KMS-11 (cell line): ENCODE data around the gene RAB7A.
"Not testable (repeated sequence)": the region's sequence is repeated elsewhere in the genome, so short reads cannot be mapped to it uniquely, and the experiment has no call there.

Experiments
- H2AFZ ChIP-seq: fragments of 200-600 bp; sonication (generic); 2 replicates; pipeline ENCODE4 v1.6.1; 2016; ENCODE audit warnings: antibody characterized with exemption, mixed run types, low read depth
- H3K27ac ChIP-seq: fragments of 200-600 bp; sonication (generic); 2 replicates; pipeline ENCODE4 v1.6.1; 2016; ENCODE audit warnings: mild to moderate bottlenecking, mixed run types
- H3K27me3 ChIP-seq: fragments of 200-600 bp; sonication (generic); 2 replicates; pipeline ENCODE4 v1.6.1; 2017; ENCODE audit warnings: mild to moderate bottlenecking, low read depth, mixed run types, moderate library complexity; ENCODE audit not compliant: insufficient read depth
- H3K36me3 ChIP-seq: fragments of 200-600 bp; sonication (generic); 2 replicates; pipeline ENCODE4 v1.6.1; 2017; ENCODE audit warnings: mild to moderate bottlenecking, mixed run types; ENCODE audit not compliant: insufficient read depth
- H3K4me1 ChIP-seq: fragments of 200-600 bp; sonication (generic); 2 replicates; pipeline ENCODE4 v1.6.1; 2016; ENCODE audit warnings: mild to moderate bottlenecking, low read depth, mixed run types; ENCODE audit not compliant: poor library complexity, severe bottlenecking
- H3K4me2 ChIP-seq: fragments of 200-600 bp; sonication (generic); 2 replicates; pipeline ENCODE4 v1.7.0; 2016; ENCODE audit warnings: mild to moderate bottlenecking, mixed run types
- H3K4me3 ChIP-seq: fragments of 200-600 bp; sonication (generic); IDR thresholded peaks from 2 replicates; pipeline ENCODE4 v1.6.1; 2017; ENCODE audit warnings: low read depth, low read length, mixed read lengths; ENCODE audit not compliant: insufficient read depth
- H3K79me2 ChIP-seq: fragments of 200-600 bp; sonication (generic); 2 replicates; pipeline ENCODE4 v1.6.1; 2016; ENCODE audit warnings: low read depth, mixed run types; ENCODE audit not compliant: insufficient read depth
- H3K9ac ChIP-seq: fragments of 200-600 bp; sonication (generic); 2 replicates; pipeline ENCODE4 v1.6.1; 2016; ENCODE audit warnings: mild to moderate bottlenecking, mixed run types
- H4K20me1 ChIP-seq: fragments of 200-600 bp; sonication (generic); 2 replicates; pipeline ENCODE4 v1.6.1; 2016; ENCODE audit warnings: mild to moderate bottlenecking, mixed run types; ENCODE audit not compliant: insufficient read depth
- TF ChIP-seq, protein P1 (sequence below): fragments of 200-600 bp; sonication (generic); conservative IDR thresholded peaks from 2 replicates; pipeline ENCODE4 v1.6.1; 2017; ENCODE audit warnings: low read depth, mild to moderate bottlenecking, antibody characterized with exemption, low read length, moderate library complexity, mixed read lengths

Gene RAB7A

DNA sequence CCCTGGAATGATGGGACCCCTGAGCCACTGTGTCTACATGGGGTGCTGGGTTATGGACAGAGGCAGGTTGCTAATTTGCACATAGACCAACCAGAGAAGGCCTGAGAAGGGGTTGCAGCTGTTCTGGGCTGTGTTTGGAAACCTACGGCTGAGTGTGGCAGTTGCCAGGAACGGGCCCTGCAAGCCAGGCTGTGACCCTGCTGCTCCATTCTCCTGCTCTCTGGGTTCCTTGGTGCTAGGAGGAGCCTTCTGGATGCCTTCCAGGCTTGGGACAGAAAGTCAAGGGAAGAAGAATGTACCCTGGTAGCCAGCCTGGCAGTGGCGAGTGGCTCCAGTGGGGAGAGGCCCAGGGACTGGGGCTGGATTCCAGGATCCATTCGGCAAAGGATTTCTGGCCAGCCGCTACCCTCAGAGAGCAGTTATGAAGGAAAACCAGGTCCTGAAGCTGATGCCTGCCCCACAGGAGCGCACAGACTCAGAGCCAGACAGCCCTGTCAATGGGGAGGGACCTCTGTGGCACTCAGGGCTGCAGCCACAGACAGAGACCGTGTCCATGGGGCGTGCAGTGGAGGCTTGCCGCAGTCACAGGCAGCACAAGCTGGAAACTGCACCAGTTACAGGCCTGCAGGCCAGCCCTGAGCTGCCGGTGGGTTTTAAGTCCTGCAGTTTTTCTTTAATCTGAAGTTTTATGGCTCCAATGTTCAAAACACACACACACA lies 98.3 kb downstream of the RAB7A start:
- H3K9ac ChIP-seq = no peak overlapping the region
- no peak overlapping the region for H2AFZ ChIP-seq
- H3K79me2 ChIP-seq = no peaks in the 10 kb centered on the region
- TF ChIP-seq, protein P1, sequence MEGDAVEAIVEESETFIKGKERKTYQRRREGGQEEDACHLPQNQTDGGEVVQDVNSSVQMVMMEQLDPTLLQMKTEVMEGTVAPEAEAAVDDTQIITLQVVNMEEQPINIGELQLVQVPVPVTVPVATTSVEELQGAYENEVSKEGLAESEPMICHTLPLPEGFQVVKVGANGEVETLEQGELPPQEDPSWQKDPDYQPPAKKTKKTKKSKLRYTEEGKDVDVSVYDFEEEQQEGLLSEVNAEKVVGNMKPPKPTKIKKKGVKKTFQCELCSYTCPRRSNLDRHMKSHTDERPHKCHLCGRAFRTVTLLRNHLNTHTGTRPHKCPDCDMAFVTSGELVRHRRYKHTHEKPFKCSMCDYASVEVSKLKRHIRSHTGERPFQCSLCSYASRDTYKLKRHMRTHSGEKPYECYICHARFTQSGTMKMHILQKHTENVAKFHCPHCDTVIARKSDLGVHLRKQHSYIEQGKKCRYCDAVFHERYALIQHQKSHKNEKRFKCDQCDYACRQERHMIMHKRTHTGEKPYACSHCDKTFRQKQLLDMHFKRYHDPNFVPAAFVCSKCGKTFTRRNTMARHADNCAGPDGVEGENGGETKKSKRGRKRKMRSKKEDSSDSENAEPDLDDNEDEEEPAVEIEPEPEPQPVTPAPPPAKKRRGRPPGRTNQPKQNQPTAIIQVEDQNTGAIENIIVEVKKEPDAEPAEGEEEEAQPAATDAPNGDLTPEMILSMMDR = no peak
- H3K36me3 ChIP-seq = no peaks in the 10 kb centered on the region
- H3K27ac ChIP-seq = no peak overlapping the region
- no peak overlapping the region for H3K4me2 ChIP-seq
- no peak overlapping the region for H3K4me3 ChIP-seq
- no peaks in the 10 kb centered on the region for H3K27me3 ChIP-seq
- no peaks in the 10 kb centered on the region for H3K4me1 ChIP-seq
- no peaks in the 10 kb centered on the region for H4K20me1 ChIP-seq

DNA sequence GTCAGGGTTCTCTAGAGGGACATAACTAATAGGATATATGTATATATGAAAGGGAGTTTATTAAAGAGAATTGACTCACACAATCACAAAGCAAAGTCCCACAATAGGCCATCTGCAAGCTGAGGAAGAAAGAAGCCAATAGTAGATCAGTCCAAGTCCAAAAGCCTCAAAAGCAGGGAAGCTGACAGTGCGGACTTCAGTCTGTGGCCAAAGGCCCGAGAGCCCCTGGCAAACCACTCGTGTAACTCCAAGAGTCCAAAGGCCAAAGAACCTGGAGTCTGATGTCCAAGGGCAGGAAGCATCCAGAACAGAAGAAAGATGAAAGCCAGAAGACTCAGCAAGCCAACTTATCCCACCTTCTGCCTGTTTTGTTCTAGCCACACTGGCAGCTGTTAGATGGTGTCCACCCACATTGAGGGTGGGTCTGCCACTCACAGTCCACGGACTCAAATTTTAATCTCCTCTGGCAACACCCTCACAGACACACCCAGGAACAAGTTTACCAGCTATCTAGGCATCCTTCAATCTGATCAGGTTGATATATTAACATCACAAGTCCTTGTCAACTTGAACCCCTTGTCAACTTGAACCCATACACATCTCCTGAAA lies 99.2 kb downstream of the RAB7A start:
- Histone ChIP-seq H3K79me2 (no peaks in the 10 kb centered on the region), H2AFZ (no peak overlapping the region), H3K9ac (no peak overlapping the region), H3K4me2 (no peak overlapping the region), H3K27me3 (no peaks in the 10 kb centered on the region), H3K27ac (no peak overlapping the region), H4K20me1 (no peaks in the 10 kb centered on the region), H3K4me3 (no peak overlapping the region), H3K36me3 (no peaks in the 10 kb centered on the region), H3K4me1 (no peaks in the 10 kb centered on the region)
- TF ChIP-seq, protein P1 = no peak

DNA sequence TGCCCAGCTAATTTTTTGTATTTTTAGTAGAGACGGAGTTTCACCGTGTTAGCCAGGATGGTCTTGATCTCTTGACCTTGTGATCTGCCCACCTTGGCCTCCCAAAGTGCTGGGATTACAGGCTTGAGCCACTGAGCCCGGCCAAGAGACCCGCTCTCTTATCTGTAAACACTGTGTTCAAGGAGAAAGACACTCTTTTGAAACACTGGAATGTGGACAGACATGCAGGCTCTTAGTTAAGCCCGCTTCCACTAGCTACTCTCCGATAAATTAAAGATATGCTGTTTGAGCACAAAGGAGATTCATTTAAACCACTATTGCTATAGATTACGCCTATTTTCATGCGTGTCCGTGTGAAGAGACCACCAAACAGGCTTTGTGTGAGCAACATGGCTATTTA lies 103.1 kb downstream of the RAB7A start:
- not testable (repeated sequence) for H4K20me1 ChIP-seq, H2AFZ ChIP-seq, H3K79me2 ChIP-seq, H3K9ac ChIP-seq, H3K4me1 ChIP-seq, H3K27me3 ChIP-seq, H3K4me3 ChIP-seq, H3K36me3 ChIP-seq, H3K27ac ChIP-seq, H3K4me2 ChIP-seq

DNA sequence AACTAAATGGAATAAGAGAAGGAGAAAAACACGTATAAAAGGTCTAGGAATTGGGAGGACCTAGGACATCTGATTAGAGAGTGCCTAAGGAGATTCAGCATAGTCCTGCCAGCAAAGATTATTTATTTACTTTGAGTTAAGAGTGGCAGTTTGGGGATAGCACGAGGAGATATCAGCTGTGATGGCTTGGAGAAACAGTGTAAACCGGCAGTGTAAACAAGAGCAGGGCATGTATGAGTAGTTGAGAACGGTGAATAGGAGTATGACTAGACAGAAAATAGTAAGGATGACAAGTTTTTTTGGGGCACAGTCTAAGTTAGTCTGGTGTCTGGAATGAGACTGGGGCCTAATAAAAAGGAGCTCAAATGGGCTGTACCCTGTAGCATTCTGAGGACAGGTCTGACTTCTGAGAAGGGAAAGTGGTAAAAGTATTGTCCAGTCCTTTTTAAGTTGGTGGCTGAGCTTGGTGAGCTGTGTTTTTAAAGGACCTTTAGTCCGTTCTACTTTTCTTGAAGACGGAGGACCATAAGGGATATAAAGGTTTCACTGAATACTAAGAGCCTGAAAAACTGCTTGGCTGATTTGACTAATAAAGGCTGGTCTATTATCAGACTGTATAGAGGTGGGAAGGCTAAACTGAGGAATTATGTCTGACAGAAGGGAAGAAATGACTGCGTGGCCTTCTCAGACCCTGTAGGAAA lies 104.1 kb downstream of the RAB7A start:
- H3K36me3 ChIP-seq, H3K9ac ChIP-seq, H2AFZ ChIP-seq, H3K4me3 ChIP-seq, H3K27ac ChIP-seq, H4K20me1 ChIP-seq, H3K79me2 ChIP-seq, H3K4me2 ChIP-seq, H3K4me1 ChIP-seq, H3K27me3 ChIP-seq: not testable (repeated sequence)

DNA sequence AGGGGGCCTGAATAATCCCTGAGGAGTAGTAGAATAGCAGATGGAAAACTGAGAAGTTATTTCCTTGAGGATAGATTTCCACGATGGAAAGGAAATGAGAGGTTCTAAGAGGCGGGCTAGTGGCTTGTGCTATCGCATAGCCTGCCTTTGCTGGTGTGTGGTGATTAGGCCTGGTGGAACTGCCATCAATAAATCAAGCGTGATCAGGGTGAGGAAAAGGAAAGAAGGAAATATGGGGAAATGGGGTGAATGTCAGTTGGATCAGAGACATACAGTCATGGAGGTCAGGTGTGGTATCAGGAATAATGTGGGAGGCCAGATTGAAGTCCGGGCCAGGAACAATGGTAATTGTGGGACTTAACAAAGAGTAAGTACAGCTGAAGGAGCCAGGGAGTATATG lies 104.8 kb downstream of the RAB7A start:
- not testable (repeated sequence) for H3K4me1 ChIP-seq, H3K79me2 ChIP-seq, H2AFZ ChIP-seq, H3K27me3 ChIP-seq, H3K4me3 ChIP-seq, H3K36me3 ChIP-seq, H3K9ac ChIP-seq, H3K27ac ChIP-seq, H4K20me1 ChIP-seq, H3K4me2 ChIP-seq

DNA sequence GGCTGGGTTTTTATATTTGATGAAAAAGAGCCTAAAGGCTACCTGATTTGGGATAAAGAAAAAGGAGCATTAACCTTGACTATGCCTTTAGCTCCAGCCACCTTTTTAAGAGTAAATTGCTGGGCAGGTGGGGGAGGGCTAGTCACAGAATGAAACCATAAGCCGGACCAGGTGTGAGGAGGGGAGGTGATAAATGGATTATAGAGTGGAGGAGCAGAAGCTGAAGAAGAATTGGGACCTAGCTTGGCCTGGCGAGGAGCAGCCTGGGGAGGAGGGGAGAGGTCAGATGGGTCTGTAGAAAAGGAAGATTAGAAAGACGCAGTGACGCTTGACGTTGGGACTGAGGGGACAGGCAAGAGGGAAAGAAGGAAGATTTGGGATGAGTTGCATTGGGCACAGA lies 107.0 kb downstream of the RAB7A start:
- not testable (repeated sequence) for H3K27ac ChIP-seq, H3K27me3 ChIP-seq, H3K4me1 ChIP-seq

More for the DNA sequence above, 107.0 kb downstream of the RAB7A start:
- not testable (repeated sequence) for H3K36me3 ChIP-seq, H4K20me1 ChIP-seq, H3K4me2 ChIP-seq, H3K9ac ChIP-seq, H3K79me2 ChIP-seq, H3K4me3 ChIP-seq, H2AFZ ChIP-seq
